ENCODE measurements around the gene MS4A7. TPM values are rescaled to one million over a fixed set of nuclear protein-coding genes. Genes with fewer than 3 reads are reported as not detected.

The MS4A7 gene
- total and polyA plus RNA-seq, 3 donors from 2014 or later: 5.7 to 11.9 (median 8.9) TPM

DNA sequence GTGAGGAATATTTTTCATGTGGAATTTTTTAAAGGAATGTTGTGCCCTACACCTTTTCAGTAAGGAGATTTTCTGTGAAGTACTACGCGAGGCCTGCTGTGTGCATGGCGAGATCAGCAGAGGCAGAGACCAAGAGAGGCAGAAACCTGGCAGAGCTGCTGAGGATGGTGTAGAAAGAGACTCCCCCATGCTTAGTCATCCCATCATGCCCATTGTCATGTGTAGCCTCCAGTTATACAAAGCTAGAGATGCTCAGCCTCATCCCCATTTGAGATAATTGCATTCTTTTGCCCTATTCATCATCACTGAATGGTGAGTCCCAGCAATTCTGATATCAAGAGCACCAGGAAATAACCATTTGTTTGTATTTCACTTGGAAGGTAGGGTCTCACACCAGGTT is 3.0 kb upstream of the MS4A7 start:
- Histone ChIP-seq H3K4me3 (no peak overlapping the region), H3K27ac (no peak overlapping the region), H3K4me1 (no peaks in the 10 kb centered on the region), H3K36me3 (ENCODE audit: low read depth, missing control alignments) (no peaks in the 10 kb centered on the region), H3K27me3 (no peaks in the 10 kb centered on the region), H3K9me3 (no peaks in the 10 kb centered on the region)
- WGBS, 2 donors: 89 to 93% methylated on average over 3 of the region's 3 CpGs
- TF ChIP-seq POLR2A (IDR thresholded peaks at IDR 0.05): no peak
- TF ChIP-seq, protein P1, sequence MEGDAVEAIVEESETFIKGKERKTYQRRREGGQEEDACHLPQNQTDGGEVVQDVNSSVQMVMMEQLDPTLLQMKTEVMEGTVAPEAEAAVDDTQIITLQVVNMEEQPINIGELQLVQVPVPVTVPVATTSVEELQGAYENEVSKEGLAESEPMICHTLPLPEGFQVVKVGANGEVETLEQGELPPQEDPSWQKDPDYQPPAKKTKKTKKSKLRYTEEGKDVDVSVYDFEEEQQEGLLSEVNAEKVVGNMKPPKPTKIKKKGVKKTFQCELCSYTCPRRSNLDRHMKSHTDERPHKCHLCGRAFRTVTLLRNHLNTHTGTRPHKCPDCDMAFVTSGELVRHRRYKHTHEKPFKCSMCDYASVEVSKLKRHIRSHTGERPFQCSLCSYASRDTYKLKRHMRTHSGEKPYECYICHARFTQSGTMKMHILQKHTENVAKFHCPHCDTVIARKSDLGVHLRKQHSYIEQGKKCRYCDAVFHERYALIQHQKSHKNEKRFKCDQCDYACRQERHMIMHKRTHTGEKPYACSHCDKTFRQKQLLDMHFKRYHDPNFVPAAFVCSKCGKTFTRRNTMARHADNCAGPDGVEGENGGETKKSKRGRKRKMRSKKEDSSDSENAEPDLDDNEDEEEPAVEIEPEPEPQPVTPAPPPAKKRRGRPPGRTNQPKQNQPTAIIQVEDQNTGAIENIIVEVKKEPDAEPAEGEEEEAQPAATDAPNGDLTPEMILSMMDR (IDR thresholded peaks at IDR 0.05): no peak
- no peak for DNase-seq
- intact Hi-C loops (cut with DNase I; ENCODE audit: low total_unique reads): no loop called here

DNA sequence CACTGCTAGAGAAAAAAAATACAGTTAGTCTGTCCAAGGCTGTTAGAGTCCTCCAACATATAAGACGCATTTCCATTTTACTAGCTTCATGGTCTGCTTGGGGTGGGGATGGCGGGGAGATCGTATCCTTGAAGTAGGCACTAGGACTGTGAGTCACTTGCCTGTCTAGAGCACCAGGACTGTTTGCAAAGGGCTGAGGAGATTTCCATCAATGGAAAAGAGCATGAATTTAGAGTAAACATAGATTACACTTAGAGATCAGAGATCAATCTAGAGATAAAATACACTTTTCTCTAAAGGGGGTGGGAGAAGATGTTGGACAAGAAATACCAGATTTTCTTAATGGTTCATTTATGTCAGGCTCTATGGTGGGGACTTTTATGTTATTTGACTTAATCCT is 1.7 kb upstream of the MS4A7 start:
- H3K27me3 ChIP-seq: no peaks in the 10 kb centered on the region
- H3K27ac ChIP-seq: no peak overlapping the region
- intact Hi-C loops (cut with DNase I; ENCODE audit: low total_unique reads): no loop called here
- 72 to 92% methylated on average over 3 of the region's 3 CpGs for WGBS, 2 donors
- no peak for DNase-seq
- no peaks in the 10 kb centered on the region for H3K9me3 ChIP-seq
- no peak for TF ChIP-seq POLR2A (IDR thresholded peaks at IDR 0.05)
- TF ChIP-seq, protein P1 (IDR thresholded peaks at IDR 0.05): no peak
- no peaks in the 10 kb centered on the region for H3K4me1 ChIP-seq
- H3K4me3 ChIP-seq: no peak overlapping the region
- H3K36me3 ChIP-seq (ENCODE audit: low read depth, missing control alignments): no peaks in the 10 kb centered on the region

DNA sequence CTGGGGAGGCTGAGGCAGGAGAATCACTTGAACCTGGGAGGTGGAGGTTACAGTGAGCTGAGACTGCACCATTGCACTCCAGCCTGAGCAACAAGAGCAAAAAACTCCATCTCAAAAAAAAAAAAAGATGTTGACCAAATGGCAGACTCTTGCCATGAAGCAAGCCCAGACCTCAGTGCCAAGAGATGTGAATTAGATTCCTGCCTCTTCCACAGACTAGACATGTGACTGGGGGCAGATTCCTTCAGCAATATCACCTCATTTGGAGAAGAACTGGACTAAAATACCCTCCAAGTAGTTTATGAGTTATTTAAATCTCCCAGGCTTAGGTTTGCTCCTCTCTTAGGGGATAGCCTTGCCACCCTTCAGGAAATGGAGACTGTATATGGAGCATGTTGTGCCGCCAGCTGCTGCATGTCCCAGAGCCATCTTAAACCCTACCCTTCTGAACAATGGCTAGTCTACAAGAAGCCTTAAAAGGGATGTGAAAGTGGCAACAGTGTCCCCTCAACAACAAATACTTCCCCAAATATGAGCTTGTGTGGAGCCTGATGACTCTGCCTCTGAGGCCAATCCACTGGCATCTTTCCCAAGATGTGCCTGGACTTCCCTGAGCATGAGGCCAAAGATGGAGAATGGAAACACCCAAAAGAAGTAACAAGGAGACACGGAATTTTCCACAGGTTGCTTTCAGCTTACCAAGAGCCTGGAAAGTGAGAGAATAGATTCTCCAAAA is 763 bp upstream of the MS4A7 start:
- Histone ChIP-seq H3K27ac (no peak overlapping the region), H3K27me3 (no peaks in the 10 kb centered on the region), H3K4me3 (no peak overlapping the region), H3K36me3 (ENCODE audit: low read depth, missing control alignments) (no peaks in the 10 kb centered on the region), H3K4me1 (no peaks in the 10 kb centered on the region), H3K9me3 (no peaks in the 10 kb centered on the region)
- TF ChIP-seq POLR2A (IDR thresholded peaks at IDR 0.05): no peak
- TF ChIP-seq, protein P1 (IDR thresholded peaks at IDR 0.05): no peak
- 74 to 88% methylated on average over 2 of the region's 2 CpGs for WGBS, 2 donors
- peak; percentile 34 for DNase-seq
- intact Hi-C loops (cut with DNase I; ENCODE audit: low total_unique reads): no loop called here

DNA sequence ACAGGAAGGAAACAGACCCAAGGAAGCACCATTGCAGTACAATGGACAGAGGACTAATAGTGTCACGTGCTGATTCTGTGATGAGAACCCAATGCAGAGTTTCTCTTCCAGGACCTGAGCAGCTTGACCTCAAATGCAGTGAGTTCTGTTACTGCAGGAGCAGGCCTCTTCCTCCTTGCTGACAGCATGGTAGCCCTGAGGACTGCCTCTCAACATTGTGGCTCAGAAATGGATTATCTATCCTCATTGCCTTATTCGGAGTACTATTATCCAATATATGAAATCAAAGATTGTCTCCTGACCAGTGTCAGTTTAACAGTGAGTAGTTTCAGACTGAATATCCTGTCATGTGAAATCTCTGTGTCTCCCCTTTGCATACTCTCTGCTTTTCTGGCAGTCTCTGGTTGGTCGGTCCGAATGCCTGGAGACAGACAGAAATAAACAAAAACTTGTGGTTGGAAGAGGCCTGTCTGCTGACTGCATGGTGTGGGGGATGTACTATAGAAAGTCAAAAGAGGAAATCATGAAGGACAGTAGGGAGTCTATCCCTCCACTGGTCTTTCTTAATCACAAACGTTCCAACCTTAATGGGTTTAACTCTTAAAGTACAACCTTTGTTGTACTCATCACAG is 11.1 kb downstream of the MS4A7 start:
- no peak overlapping the region for H3K27ac ChIP-seq
- no peak for DNase-seq
- H3K4me1 ChIP-seq: no peaks in the 10 kb centered on the region
- 49 to 64% methylated on average over 5 of the region's 5 CpGs for WGBS, 2 donors
- H3K4me3 ChIP-seq: no peak overlapping the region
- no peaks in the 10 kb centered on the region for H3K27me3 ChIP-seq
- no peak for TF ChIP-seq POLR2A (IDR thresholded peaks at IDR 0.05)
- TF ChIP-seq, protein P1 (IDR thresholded peaks at IDR 0.05): no peak
- H3K9me3 ChIP-seq: no peaks in the 10 kb centered on the region
- H3K36me3 ChIP-seq (ENCODE audit: low read depth, missing control alignments): no peaks in the 10 kb centered on the region
- intact Hi-C loops (cut with DNase I; ENCODE audit: low total_unique reads): no loop called here

DNA sequence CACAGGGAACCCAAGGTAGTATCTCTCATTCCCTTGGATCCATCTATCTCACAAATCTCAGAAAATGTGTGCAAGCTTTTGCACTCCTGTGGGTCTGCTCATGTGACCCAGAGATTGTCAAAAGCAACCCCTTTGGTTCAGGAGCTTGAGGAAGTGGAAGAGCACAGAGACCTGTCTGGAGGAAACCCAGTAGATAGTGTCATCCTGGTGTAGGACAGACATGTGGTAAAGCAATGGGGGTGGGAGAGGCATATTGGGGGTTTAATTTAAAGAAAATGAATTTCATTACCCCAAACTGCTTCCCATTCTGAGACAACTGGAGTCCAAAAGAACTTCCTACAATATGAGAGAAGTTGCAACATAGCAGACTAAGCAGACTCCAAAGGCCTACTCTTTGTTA is 12.1 kb downstream of the MS4A7 start:
- no peak for DNase-seq
- Histone ChIP-seq H3K4me3 (no peak overlapping the region), H3K4me1 (no peaks in the 10 kb centered on the region), H3K9me3 (no peaks in the 10 kb centered on the region), H3K36me3 (ENCODE audit: low read depth, missing control alignments) (no peaks in the 10 kb centered on the region), H3K27ac (no peak overlapping the region), H3K27me3 (no peaks in the 10 kb centered on the region)
- intact Hi-C loops (cut with DNase I; ENCODE audit: low total_unique reads): no loop called here
- TF ChIP-seq, protein P1 (IDR thresholded peaks at IDR 0.05): no peak
- no peak for TF ChIP-seq POLR2A (IDR thresholded peaks at IDR 0.05)

All from testis (tissue), 3 donors.